ENCODE measurements around the gene ASXL1.

The ASXL1 gene

GRCh38 chr20:32455171-32455900, 97.2 kb downstream of the ASXL1 start:
- Mint-ChIP-seq H3K27me3 (no peaks in the 10 kb centered on the region), H3K9me3 (no peaks in the 10 kb centered on the region), H3K36me3 (no peaks in the 10 kb centered on the region), H3K27ac (peak overlapping the region; percentile 46), H3K4me1 (peaks cover 8% of the 10 kb centered on the region), H3K4me3 (no peak overlapping the region)

GRCh38 chr20:32455901-32456701, 98.0 kb downstream of the ASXL1 start:
- Mint-ChIP-seq H3K27ac (no peak overlapping the region), H3K4me3 (no peak overlapping the region), H3K36me3 (no peaks in the 10 kb centered on the region), H3K9me3 (no peaks in the 10 kb centered on the region), H3K4me1 (peaks cover 8% of the 10 kb centered on the region), H3K27me3 (no peaks in the 10 kb centered on the region)

GRCh38 chr20:32456869-32457478, 98.8 kb downstream of the ASXL1 start:
- Mint-ChIP-seq H3K4me1 (peaks cover 8% of the 10 kb centered on the region), H3K9me3 (no peaks in the 10 kb centered on the region), H3K36me3 (no peaks in the 10 kb centered on the region), H3K4me3 (no peak overlapping the region), H3K27ac (no peak overlapping the region), H3K27me3 (no peaks in the 10 kb centered on the region)

GRCh38 chr20:32457479-32457986, 99.4 kb downstream of the ASXL1 start:
- H3K27me3 Mint-ChIP-seq, result no peaks in the 10 kb centered on the region
- H3K4me1 Mint-ChIP-seq, result peaks cover 8% of the 10 kb centered on the region
- no peaks in the 10 kb centered on the region for H3K9me3 Mint-ChIP-seq
- peak overlapping the region; percentile 86 for H3K27ac Mint-ChIP-seq
- H3K36me3 Mint-ChIP-seq, result no peaks in the 10 kb centered on the region
- no peak overlapping the region for H3K4me3 Mint-ChIP-seq

GRCh38 chr20:32458061-32458836, 100.1 kb downstream of the ASXL1 start:
- peaks cover 8% of the 10 kb centered on the region for H3K4me1 Mint-ChIP-seq
- H3K9me3 Mint-ChIP-seq, result no peaks in the 10 kb centered on the region
- H3K27me3 Mint-ChIP-seq, result no peaks in the 10 kb centered on the region
- no peak overlapping the region for H3K4me3 Mint-ChIP-seq
- no peaks in the 10 kb centered on the region for H3K36me3 Mint-ChIP-seq
- peak overlapping the region; percentile 86 for H3K27ac Mint-ChIP-seq

- Mint-ChIP-seq H3K27ac (peak overlapping the region; percentile 86), H3K36me3 (no peaks in the 10 kb centered on the region), H3K27me3 (no peaks in the 10 kb centered on the region), H3K4me3 (no peak overlapping the region), H3K9me3 (no peaks in the 10 kb centered on the region), H3K4me1 (peaks cover 8% of the 10 kb centered on the region)
These were observed 100.7 kb downstream of the ASXL1 start for GRCh38 chr20:32458837-32459220.

GRCh38 chr20:32460231-32460630, 102.1 kb downstream of the ASXL1 start:
- no peaks in the 10 kb centered on the region for H3K36me3 Mint-ChIP-seq
- no peaks in the 10 kb centered on the region for H3K9me3 Mint-ChIP-seq
- no peak overlapping the region for H3K27ac Mint-ChIP-seq
- no peak overlapping the region for H3K4me3 Mint-ChIP-seq
- H3K4me1 Mint-ChIP-seq, result peaks cover 8% of the 10 kb centered on the region
- no peaks in the 10 kb centered on the region for H3K27me3 Mint-ChIP-seq

DNA sequence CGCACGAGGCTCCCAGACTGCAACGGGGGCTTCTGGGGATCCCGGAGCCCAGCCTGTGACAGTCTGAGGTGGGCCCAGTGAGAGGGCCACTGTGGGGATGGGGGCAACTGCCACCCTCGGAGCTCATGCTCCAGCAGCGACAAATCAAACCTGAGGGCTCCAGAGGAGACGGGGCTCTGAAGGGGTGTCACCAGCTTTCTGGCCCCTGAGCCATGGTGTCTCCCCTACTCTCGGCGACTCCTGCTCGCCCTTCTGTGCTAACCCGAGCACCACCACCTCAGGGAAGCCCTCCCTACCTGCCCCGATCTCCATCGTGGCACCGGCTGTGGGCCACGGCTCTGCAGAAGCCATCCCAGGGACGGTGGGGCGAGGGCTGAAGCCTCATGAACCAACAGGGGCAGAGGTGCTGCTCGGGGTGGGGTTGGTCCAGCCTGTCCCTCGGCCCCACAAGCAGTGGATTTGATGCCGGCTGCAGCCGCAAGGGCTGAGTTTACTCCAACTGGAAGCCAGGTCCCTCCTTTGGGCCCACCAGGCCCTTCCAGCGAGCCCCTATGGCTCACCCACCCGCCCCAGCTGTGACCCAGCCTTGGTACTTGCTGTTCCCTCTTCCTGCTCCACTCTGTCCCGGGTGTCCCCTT, 102.7 kb downstream of the ASXL1 start:
- Mint-ChIP-seq H3K9me3 (no peaks in the 10 kb centered on the region), H3K4me1 (peaks cover 8% of the 10 kb centered on the region), H3K36me3 (no peaks in the 10 kb centered on the region), H3K27ac (no peak overlapping the region), H3K27me3 (no peaks in the 10 kb centered on the region), H3K4me3 (no peak overlapping the region)

DNA sequence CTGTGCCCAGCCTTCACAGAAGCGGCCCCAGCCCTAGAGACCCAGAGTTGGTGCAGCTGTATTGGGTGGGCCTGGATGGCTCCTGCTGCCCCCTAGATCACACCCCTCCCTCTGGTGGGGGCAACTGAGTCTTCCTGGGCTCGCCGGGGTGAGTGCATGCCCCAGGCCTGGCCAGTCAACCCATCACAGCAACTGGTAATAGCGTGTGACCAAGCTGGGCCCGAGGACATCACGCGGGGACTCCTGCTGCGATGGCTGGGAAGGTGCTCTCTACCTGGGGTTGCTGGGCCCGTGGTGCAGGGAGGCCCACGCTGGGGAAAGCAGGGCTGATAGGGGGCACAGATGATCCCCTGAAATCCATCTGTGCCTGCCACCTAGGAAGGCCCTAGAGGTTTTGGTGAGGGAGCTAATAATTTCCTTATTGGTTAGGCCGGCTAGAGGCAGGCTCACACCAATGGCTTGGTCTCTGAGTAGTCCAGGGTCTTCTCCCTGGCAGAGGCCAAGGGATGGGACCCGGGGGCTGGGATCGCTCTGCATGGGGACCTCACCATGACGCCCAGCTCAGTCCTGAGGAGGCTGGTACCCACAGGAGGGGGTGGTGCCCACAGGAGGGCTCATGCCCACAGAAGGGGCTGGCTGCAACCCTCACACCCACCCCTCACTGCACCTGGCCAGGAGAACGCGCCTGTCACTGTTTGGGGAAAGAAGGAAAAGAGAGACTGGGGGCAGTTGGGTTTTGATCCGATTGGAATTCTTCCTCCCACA, 103.9 kb downstream of the ASXL1 start:
- Mint-ChIP-seq H3K9me3 (no peaks in the 10 kb centered on the region), H3K4me3 (no peak overlapping the region), H3K36me3 (no peaks in the 10 kb centered on the region), H3K27ac (no peak overlapping the region), H3K4me1 (peaks cover 8% of the 10 kb centered on the region), H3K27me3 (no peaks in the 10 kb centered on the region)

- H3K9me3 Mint-ChIP-seq, result no peaks in the 10 kb centered on the region
- H3K27me3 Mint-ChIP-seq, result no peaks in the 10 kb centered on the region
- peaks cover 11% of the 10 kb centered on the region for H3K4me1 Mint-ChIP-seq
- no peaks in the 10 kb centered on the region for H3K36me3 Mint-ChIP-seq
- H3K27ac Mint-ChIP-seq, result no peak overlapping the region
- no peak overlapping the region for H3K4me3 Mint-ChIP-seq
These were observed 104.9 kb downstream of the ASXL1 start for GRCh38 chr20:32462900-32463641.

GRCh38 chr20:32463642-32464400, 105.7 kb downstream of the ASXL1 start:
- H3K9me3 Mint-ChIP-seq, result no peaks in the 10 kb centered on the region
- H3K4me3 Mint-ChIP-seq, result no peak overlapping the region
- H3K27me3 Mint-ChIP-seq, result no peaks in the 10 kb centered on the region
- H3K36me3 Mint-ChIP-seq, result no peaks in the 10 kb centered on the region
- no peak overlapping the region for H3K27ac Mint-ChIP-seq
- peaks cover 4% of the 10 kb centered on the region for H3K4me1 Mint-ChIP-seq

DNA sequence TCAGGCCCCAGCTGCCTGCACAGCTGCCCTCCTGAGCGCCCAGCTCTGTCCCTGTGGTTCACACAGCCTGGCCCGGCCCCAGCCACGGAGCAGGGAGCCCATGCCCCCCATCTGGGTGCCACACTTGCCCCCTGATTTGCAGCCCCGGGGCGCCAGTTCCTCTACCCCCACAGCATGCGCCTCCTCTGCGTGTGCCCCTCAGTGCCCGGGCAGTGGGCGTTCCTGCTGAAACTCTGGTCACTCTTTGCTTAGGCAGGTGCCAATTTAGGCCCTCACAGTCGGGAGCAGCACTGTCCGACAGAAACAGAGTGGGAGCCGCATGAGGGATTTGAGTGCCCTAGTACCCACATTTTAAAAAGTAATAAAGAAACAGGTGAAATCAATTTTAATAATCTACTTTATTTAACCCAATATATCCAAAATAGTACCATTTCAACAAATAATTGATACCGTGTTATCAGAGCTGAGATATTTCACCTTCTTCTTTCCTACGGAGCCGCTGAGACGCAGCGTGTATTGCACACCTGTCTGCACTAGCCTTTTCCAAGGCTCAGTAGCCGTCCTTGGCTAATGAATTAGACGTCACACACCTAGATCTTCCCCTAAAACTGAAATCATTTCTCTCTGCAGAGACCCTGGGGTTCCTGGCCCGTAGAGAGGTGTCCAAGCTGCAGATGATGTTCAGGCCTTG, 106.4 kb downstream of the ASXL1 start:
- Mint-ChIP-seq H3K4me1 (peaks cover 4% of the 10 kb centered on the region), H3K27me3 (no peaks in the 10 kb centered on the region), H3K4me3 (no peak overlapping the region), H3K36me3 (no peaks in the 10 kb centered on the region), H3K27ac (no peak overlapping the region), H3K9me3 (no peaks in the 10 kb centered on the region)

Data from activated naive CD4-positive, alpha-beta T cell treated with anti-CD3 and anti-CD28 coated beads, Interleukin-2, amount 50 U/mL, for 24 hours (primary cell).